Measurements from ENCODE around the gene MED26. TPM values are rescaled to one million over a fixed set of nuclear protein-coding genes. Genes with fewer than 3 reads are reported as not detected.

The MED26 gene
- total RNA-seq, 2 donors from 2014 or later, result 13.5 to 29.9 TPM

- intact Hi-C loops (cut with DNase I), result no loop called here
- 100% methylated on average over 1 of the region's 1 CpG for WGBS
- H3K9me3 ChIP-seq, result no peaks in the 10 kb centered on the region
Measured at GRCh38 chr19:16638666-16639065, 10.7 kb upstream of the MED26 start.

GRCh38 chr19:16637535-16637934 lies 9.5 kb upstream of the MED26 start:
- TF ChIP-seq POLR2A (IDR thresholded peaks at IDR 0.05) (no peak), CTCF (IDR thresholded peaks at IDR 0.05) (no peak), POLR2AphosphoS5 (IDR thresholded peaks at IDR 0.05) (no peak)
- no peak overlapping the region for H3K27ac ChIP-seq
- intact Hi-C loops (cut with DNase I), result no loop called here
- H3K4me1 ChIP-seq (replicated peaks), result no peaks in the 10 kb centered on the region
- DNase-seq (ENCODE audit: low spot score), result no peak
- no peaks in the 10 kb centered on the region for H3K27me3 ChIP-seq (replicated peaks; ENCODE audit: insufficient read depth)
- H3K9me3 ChIP-seq, result no peaks in the 10 kb centered on the region
- peaks cover 0 to 12% of the 10 kb centered on the region in 2 donors for H3K36me3 ChIP-seq
- no peak overlapping the region for H3K4me3 ChIP-seq

More at GRCh38 chr19:16638666-16639065, 10.7 kb upstream of the MED26 start:
- H3K4me3 ChIP-seq, result no peak overlapping the region
- H3K27ac ChIP-seq, result no peak overlapping the region
- TF ChIP-seq POLR2A (IDR thresholded peaks at IDR 0.05), result no peak
- no peak for TF ChIP-seq POLR2AphosphoS5 (IDR thresholded peaks at IDR 0.05)
- H3K27me3 ChIP-seq (replicated peaks; ENCODE audit: insufficient read depth), result no peaks in the 10 kb centered on the region
- H3K4me1 ChIP-seq (replicated peaks), result no peaks in the 10 kb centered on the region
- DNase-seq (ENCODE audit: low spot score), result no peak
- peaks cover 0 to 17% of the 10 kb centered on the region in 2 donors for H3K36me3 ChIP-seq

GRCh38 chr19:16631465-16631864 lies 3.5 kb upstream of the MED26 start:
- H3K4me1 ChIP-seq (replicated peaks), result peaks cover 8% of the 10 kb centered on the region
- H3K4me3 ChIP-seq, result no peak overlapping the region
- no peak for DNase-seq (ENCODE audit: low spot score)
- no peak overlapping the region for H3K27ac ChIP-seq
- no peak for TF ChIP-seq POLR2A (IDR thresholded peaks at IDR 0.05)
- no peak for TF ChIP-seq POLR2AphosphoS5 (IDR thresholded peaks at IDR 0.05)
- H3K9me3 ChIP-seq, result no peaks in the 10 kb centered on the region
- 91% methylated on average over 6 of the region's 6 CpGs for WGBS
- no peaks in the 10 kb centered on the region for H3K36me3 ChIP-seq
- intact Hi-C loops (cut with DNase I), result no loop called here
- no peaks in the 10 kb centered on the region for H3K27me3 ChIP-seq (replicated peaks; ENCODE audit: insufficient read depth)

- no peaks in the 10 kb centered on the region for H3K36me3 ChIP-seq
- H3K9me3 ChIP-seq, result no peaks in the 10 kb centered on the region
- 5% methylated on average over 23 of the region's 23 CpGs for WGBS
- peak overlapping the region; percentile 98 to 99 for H3K27ac ChIP-seq
- H3K27me3 ChIP-seq (replicated peaks; ENCODE audit: insufficient read depth), result no peaks in the 10 kb centered on the region
- intact Hi-C loops (cut with DNase I), result loop anchor here (5.0 kb wide), 1 partner anchor 57 kb away; the partner anchor contains the start of gene SLC35E1
- DNase-seq (ENCODE audit: low spot score), result no peak
- H3K4me1 ChIP-seq (replicated peaks), result peaks cover 8% of the 10 kb centered on the region
- peak overlapping the region; percentile 89 to 95 for H3K4me3 ChIP-seq
- TF ChIP-seq POLR2AphosphoS5 (IDR thresholded peaks at IDR 0.05), result peak; percentile 45
- TF ChIP-seq CTCF (IDR thresholded peaks at IDR 0.05), result no peak
Measured at GRCh38 chr19:16628984-16629691, 1.1 kb upstream of the MED26 start.

GRCh38 chr19:16627928-16628182 lies 149 bp downstream of the MED26 start:
- H3K9me3 ChIP-seq, result no peaks in the 10 kb centered on the region
- H3K27me3 ChIP-seq (replicated peaks; ENCODE audit: insufficient read depth), result no peaks in the 10 kb centered on the region
- intact Hi-C loops (cut with DNase I), result loop anchor here (5.0 kb wide), 1 partner anchor 56 kb away; the partner anchor contains the start of gene SLC35E1
- H3K4me3 ChIP-seq, result peak overlapping the region; percentile 89 to 95
- no peaks in the 10 kb centered on the region for H3K36me3 ChIP-seq
- peak overlapping the region; percentile 80 to 99 for H3K27ac ChIP-seq
- TF ChIP-seq POLR2A (IDR thresholded peaks at IDR 0.05) (no peak), CTCF (IDR thresholded peaks at IDR 0.05) (no peak)
- DNase-seq (ENCODE audit: low spot score), result no peak
- H3K4me1 ChIP-seq (replicated peaks), result peaks cover 8% of the 10 kb centered on the region
- 0% methylated on average over 9 of the region's 38 CpGs for WGBS
